Fibroblast of lung (primary cell): ENCODE results near the gene KPNB1.

ENCODE experiments used
- EZH2 ChIP-seq: IDR thresholded peaks from 2 replicates; pipeline ENCODE4 v1.5.1; 2012; ENCODE audit warnings: low read length, control low read depth, mild to moderate bottlenecking; ENCODE audit errors: missing control alignments
- TF ChIP-seq, protein P1 (sequence below), 2 donors: IDR thresholded peaks in 1 of 2; conservative IDR thresholded peaks in 1 of 2; 1 replicate in 1 of 2; 2 replicates in 1 of 2; pipeline ENCODE4 v1.5.1; 2011 to 2012; ENCODE audit warnings: low read length in 2 of 2, control low read depth in 1 of 2, inconsistent platforms in 1 of 2, low read depth in 1 of 2, mild to moderate bottlenecking in 1 of 2

DNA sequence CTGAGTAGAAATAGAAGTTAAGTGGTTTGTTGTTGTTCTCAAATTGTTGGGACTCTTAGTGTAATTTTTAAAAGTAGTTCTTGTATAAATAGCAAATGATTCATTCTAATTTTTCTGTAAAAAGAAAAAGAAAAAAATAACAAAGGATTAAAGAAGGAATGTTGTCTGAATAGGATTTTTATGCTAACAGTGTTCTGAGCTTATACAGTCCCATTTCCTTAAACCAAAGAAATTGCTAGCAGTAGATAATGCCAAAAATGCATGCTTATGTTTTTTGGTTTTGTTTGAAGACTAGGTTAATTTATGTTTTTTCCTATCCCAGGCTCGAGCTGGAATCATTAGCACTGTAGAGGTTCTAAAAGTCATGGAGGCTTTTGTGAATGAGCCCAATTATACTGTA, 44.7 kb upstream of the KPNB1 start:
- TF ChIP-seq, protein P1, sequence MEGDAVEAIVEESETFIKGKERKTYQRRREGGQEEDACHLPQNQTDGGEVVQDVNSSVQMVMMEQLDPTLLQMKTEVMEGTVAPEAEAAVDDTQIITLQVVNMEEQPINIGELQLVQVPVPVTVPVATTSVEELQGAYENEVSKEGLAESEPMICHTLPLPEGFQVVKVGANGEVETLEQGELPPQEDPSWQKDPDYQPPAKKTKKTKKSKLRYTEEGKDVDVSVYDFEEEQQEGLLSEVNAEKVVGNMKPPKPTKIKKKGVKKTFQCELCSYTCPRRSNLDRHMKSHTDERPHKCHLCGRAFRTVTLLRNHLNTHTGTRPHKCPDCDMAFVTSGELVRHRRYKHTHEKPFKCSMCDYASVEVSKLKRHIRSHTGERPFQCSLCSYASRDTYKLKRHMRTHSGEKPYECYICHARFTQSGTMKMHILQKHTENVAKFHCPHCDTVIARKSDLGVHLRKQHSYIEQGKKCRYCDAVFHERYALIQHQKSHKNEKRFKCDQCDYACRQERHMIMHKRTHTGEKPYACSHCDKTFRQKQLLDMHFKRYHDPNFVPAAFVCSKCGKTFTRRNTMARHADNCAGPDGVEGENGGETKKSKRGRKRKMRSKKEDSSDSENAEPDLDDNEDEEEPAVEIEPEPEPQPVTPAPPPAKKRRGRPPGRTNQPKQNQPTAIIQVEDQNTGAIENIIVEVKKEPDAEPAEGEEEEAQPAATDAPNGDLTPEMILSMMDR (conservative IDR thresholded peaks at IDR 0.05 in 1 of 2, IDR thresholded peaks at IDR 0.05 in 1 of 2; ENCODE audit: low read depth in 1 of 2, low read length in 2 of 2), result no peak
- no peak for TF ChIP-seq EZH2
